HG03520 (cell line): ENCODE results near the gene BYSL.

Experiments used
- ATAC-seq: cut with Tn5 transposase; IDR thresholded peaks from one replicate; pipeline ENCODE4 v1.9.1; 2021; ENCODE audit warnings: mild to moderate bottlenecking, moderate library complexity; ENCODE audit not compliant: unreplicated experiment

BYSL gene

GRCh38 chr6:41914869-41915530, 6.3 kb upstream of the BYSL start:
- ATAC-seq, result no peak

- ATAC-seq, result no peak
Measured at GRCh38 chr6:41917528-41917927, 3.8 kb upstream of the BYSL start.

- ATAC-seq, result no peak
Measured at GRCh38 chr6:41921712-41921998, 356 bp downstream of the BYSL start.

GRCh38 chr6:41922154-41922553, 855 bp downstream of the BYSL start:
- no peak for ATAC-seq

GRCh38 chr6:41927253-41927652, 6.0 kb downstream of the BYSL start:
- no peak for ATAC-seq

GRCh38 chr6:41929924-41930323, 8.6 kb downstream of the BYSL start:
- ATAC-seq, result no peak

GRCh38 chr6:41931792-41932191, 10.5 kb downstream of the BYSL start:
- ATAC-seq, result no peak

- ATAC-seq, result no peak
Measured at GRCh38 chr6:41932378-41932777, 11.1 kb downstream of the BYSL start.

GRCh38 chr6:41934278-41935192, 13.2 kb downstream of the BYSL start:
- no peak for ATAC-seq

GRCh38 chr6:41935193-41935574, 13.9 kb downstream of the BYSL start:
- no peak for ATAC-seq

- ATAC-seq, result no peak
Measured at GRCh38 chr6:41935685-41936072, 14.4 kb downstream of the BYSL start.

- ATAC-seq, result peak; percentile 47
Measured at GRCh38 chr6:41936073-41936837, 15.0 kb downstream of the BYSL start.

GRCh38 chr6:41937472-41937860, 16.2 kb downstream of the BYSL start:
- no peak for ATAC-seq

GRCh38 chr6:41937861-41938574, 16.7 kb downstream of the BYSL start:
- no peak for ATAC-seq

GRCh38 chr6:41938590-41939175, 17.4 kb downstream of the BYSL start:
- no peak for ATAC-seq

- no peak for ATAC-seq
Measured at GRCh38 chr6:41939176-41939847, 18.0 kb downstream of the BYSL start.

GRCh38 chr6:41939848-41940758, 18.8 kb downstream of the BYSL start:
- no peak for ATAC-seq

GRCh38 chr6:41940759-41941279, 19.5 kb downstream of the BYSL start:
- no peak for ATAC-seq
